NT2/D1 (cell line): ENCODE data around the gene SRPRB.

Experiments used
- SUZ12 ChIP-seq: IDR thresholded peaks from 2 replicates; pipeline ENCODE4 v1.6.1; 2011; ENCODE audit not compliant: insufficient read length, insufficient read depth; ENCODE audit errors: extremely low read depth
- YY1 ChIP-seq: IDR thresholded peaks from 2 replicates; pipeline ENCODE4 v1.6.1; 2011; ENCODE audit not compliant: insufficient read length, insufficient read depth
- ZNF274 ChIP-seq: IDR thresholded peaks from 2 replicates; pipeline ENCODE4 v1.6.1; 2011; ENCODE audit warnings: mild to moderate bottlenecking, low read depth, low read length

GRCh38 chr3:133763797-133764683, 41.6 kb upstream of the SRPRB start:
- no peak for TF ChIP-seq SUZ12
- no peak for TF ChIP-seq ZNF274
- no peak for TF ChIP-seq YY1
